ENCODE data around the gene AUTS2.

Gene AUTS2

DNA sequence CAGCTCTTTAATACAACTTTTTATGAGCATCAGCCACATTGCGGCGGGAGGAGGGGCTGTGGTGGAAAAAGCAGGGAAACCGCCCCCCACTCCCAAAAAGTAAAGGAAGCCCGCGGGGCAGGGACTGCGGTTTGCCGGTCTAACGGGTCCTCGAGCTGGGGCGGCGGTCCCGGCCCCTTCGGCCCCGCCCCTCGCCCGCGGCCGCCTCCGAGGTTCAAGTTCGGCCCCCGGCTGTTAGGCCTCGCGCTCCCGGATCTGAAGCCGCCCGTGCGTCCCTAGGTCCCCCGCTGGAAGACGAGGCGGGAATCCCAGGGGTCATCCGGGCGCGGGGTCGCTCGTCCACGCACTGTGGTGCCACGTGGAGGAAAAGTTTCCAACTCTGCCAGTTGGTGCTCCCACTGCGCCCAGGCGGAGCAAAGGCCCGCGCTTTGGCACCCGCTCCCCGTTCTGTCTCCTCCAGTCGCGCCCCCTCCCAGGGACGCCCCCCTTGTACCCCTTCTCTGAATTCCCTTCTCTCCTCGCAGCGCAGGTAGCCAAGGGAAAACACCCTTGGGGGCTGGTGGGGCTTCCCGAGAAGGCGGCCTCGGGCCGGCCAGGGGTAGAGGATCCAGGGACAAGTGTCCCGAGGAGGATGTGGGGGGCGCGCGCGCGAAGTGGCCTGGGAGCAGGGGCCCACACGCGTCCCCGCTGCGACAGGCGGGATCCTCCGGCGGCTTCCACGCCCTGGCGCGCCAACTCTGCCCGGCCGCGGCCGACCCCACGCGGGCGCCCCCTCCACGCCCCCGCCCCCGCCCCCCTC is 798 bp upstream of the AUTS2 start:
- Histone ChIP-seq H3K27ac (replicated peaks) (peak overlapping the region; percentile 32; the same call in 1 of the 2 replicates), H3K27me3 (ENCODE audit: insufficient read depth, poor library complexity, severe bottlenecking) (peaks cover 44% of the 10 kb centered on the region), H3K4me3 (replicated peaks; ENCODE audit: insufficient read depth, low read length) (peak overlapping the region; percentile 41)
- TF ChIP-seq, protein P1, sequence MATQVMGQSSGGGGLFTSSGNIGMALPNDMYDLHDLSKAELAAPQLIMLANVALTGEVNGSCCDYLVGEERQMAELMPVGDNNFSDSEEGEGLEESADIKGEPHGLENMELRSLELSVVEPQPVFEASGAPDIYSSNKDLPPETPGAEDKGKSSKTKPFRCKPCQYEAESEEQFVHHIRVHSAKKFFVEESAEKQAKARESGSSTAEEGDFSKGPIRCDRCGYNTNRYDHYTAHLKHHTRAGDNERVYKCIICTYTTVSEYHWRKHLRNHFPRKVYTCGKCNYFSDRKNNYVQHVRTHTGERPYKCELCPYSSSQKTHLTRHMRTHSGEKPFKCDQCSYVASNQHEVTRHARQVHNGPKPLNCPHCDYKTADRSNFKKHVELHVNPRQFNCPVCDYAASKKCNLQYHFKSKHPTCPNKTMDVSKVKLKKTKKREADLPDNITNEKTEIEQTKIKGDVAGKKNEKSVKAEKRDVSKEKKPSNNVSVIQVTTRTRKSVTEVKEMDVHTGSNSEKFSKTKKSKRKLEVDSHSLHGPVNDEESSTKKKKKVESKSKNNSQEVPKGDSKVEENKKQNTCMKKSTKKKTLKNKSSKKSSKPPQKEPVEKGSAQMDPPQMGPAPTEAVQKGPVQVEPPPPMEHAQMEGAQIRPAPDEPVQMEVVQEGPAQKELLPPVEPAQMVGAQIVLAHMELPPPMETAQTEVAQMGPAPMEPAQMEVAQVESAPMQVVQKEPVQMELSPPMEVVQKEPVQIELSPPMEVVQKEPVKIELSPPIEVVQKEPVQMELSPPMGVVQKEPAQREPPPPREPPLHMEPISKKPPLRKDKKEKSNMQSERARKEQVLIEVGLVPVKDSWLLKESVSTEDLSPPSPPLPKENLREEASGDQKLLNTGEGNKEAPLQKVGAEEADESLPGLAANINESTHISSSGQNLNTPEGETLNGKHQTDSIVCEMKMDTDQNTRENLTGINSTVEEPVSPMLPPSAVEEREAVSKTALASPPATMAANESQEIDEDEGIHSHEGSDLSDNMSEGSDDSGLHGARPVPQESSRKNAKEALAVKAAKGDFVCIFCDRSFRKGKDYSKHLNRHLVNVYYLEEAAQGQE (IDR thresholded peaks at IDR 0.05; ENCODE audit: insufficient replicate concordance, low read depth), result no peak
- no peak for TF ChIP-seq SPI1 (IDR thresholded peaks at IDR 0.05; ENCODE audit: borderline replicate concordance, low read depth)
- TF ChIP-seq POLR2AphosphoS5 (IDR thresholded peaks at IDR 0.05; ENCODE audit: low read depth), result no peak
- no peak for TF ChIP-seq GABPA (IDR thresholded peaks at IDR 0.05; ENCODE audit: low read depth)
- DNase-seq (ENCODE audit: low read depth in 1 of 2, low spot score in 1 of 2), result no peak

DNA sequence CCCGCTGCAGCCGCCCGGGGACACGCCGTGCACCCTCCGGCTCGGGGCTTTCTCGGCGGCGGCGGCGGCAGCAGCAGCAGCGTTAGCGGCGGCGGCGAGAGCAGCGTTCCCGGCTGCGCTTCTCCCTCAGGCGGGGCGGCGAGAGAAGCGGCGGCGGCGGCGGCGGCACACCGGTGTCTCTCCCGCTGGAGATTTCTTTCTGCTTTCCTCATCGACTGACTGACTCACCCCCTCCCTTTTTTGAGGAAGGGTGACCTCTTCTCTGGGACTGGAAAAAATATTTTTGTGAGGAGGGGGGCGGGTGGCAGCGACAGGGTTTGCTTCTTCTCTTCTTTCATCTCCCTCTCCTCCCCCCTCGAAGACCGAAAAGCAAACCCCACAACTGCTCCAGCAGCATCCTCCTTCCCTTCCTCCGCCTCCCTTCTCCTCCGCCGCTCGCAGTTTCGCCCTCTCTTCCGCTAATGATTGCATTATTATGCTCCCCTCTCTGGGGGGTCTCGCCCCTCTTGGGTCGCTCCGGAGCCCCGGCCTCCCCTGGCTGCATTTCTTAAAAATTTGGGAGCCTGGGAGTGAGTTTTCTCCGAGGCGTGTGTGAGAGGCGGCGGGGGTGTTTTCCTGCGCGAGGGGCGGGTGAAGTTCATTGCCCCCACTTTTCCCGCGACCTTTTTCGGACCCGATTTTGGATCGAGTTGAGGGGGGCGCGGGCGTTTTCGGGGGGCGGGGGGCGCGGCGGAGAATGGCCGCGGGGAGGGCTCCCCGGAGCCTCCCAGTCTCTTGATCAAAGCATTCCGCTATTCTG is 411 bp downstream of the AUTS2 start:
- no peak overlapping the region for H3K27ac ChIP-seq (replicated peaks)
- peak in 1 of 2 experiments; percentile 14 for DNase-seq (ENCODE audit: low read depth in 1 of 2, low spot score in 1 of 2)
- peaks cover 47% of the 10 kb centered on the region for H3K27me3 ChIP-seq (ENCODE audit: insufficient read depth, poor library complexity, severe bottlenecking)
- TF ChIP-seq POLR2AphosphoS5 (IDR thresholded peaks at IDR 0.05; ENCODE audit: low read depth) (no peak), SPI1 (IDR thresholded peaks at IDR 0.05; ENCODE audit: borderline replicate concordance, low read depth) (no peak), GABPA (IDR thresholded peaks at IDR 0.05; ENCODE audit: low read depth) (no peak)
- TF ChIP-seq, protein P2, sequence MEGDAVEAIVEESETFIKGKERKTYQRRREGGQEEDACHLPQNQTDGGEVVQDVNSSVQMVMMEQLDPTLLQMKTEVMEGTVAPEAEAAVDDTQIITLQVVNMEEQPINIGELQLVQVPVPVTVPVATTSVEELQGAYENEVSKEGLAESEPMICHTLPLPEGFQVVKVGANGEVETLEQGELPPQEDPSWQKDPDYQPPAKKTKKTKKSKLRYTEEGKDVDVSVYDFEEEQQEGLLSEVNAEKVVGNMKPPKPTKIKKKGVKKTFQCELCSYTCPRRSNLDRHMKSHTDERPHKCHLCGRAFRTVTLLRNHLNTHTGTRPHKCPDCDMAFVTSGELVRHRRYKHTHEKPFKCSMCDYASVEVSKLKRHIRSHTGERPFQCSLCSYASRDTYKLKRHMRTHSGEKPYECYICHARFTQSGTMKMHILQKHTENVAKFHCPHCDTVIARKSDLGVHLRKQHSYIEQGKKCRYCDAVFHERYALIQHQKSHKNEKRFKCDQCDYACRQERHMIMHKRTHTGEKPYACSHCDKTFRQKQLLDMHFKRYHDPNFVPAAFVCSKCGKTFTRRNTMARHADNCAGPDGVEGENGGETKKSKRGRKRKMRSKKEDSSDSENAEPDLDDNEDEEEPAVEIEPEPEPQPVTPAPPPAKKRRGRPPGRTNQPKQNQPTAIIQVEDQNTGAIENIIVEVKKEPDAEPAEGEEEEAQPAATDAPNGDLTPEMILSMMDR (IDR thresholded peaks at IDR 0.05; ENCODE audit: insufficient read depth, low read length), result no peak
- TF ChIP-seq, protein P1 (IDR thresholded peaks at IDR 0.05; ENCODE audit: insufficient replicate concordance, low read depth), result no peak
- H3K4me3 ChIP-seq (replicated peaks; ENCODE audit: insufficient read depth, low read length), result peak overlapping the region; percentile 41

DNA sequence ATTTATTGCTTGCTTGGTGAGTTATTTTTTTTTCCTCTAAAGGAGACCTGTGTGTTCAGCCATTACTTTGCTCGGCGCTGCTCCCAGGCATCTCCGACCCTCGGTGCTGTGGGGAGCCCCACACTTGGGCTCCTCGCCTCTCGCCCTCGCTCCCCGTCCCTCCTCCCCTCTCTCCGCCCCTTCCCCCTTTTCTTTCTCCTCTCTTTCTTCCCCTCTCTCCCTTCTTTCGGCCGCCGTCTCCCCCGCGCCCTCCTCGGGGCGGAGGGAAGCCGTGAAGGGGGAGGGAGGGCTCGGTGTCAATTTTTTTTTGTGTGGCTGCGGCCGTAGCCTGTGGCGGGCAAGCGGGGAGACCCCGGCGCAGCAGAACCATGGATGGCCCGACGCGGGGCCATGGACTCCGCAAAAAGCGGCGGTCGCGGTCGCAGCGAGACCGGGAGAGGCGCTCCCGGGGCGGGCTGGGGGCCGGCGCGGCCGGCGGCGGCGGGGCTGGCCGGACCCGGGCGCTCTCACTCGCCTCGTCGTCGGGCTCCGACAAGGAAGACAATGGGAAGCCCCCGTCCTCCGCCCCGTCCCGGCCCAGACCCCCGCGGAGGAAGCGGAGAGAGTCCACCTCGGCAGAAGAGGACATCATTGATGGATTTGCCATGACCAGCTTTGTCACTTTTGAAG is 1.1 kb downstream of the AUTS2 start:
- TF ChIP-seq, protein P1 (IDR thresholded peaks at IDR 0.05; ENCODE audit: insufficient replicate concordance, low read depth), result no peak
- H3K4me3 ChIP-seq (replicated peaks; ENCODE audit: insufficient read depth, low read length), result peak overlapping the region; percentile 12; the same call in 1 of the 2 replicates
- H3K27ac ChIP-seq (replicated peaks), result no peak overlapping the region
- peaks cover 47% of the 10 kb centered on the region for H3K27me3 ChIP-seq (ENCODE audit: insufficient read depth, poor library complexity, severe bottlenecking)
- no peak for DNase-seq (ENCODE audit: low read depth in 1 of 2, low spot score in 1 of 2)

Data from HL-60 (cell line).